Gastrocnemius medialis (tissue), 4 donors: Measurements from ENCODE around the gene SOWAHA. TPM values are rescaled to one million over a fixed set of nuclear protein-coding genes. Genes with fewer than 3 reads are reported as not detected.

Experiments used
- ATAC-seq, 2 donors: fragments of 150-250 bp; one replicate each; pipeline ENCODE4 v1.9.1; 2016
- DNase-seq, 2 donors: peaks; one replicate each; pipeline ENCODE4 v3.0.0-alpha.2; 2019
- H3K27ac ChIP-seq, 4 donors: fragments of 200-600 bp; sonication (generic); 1 replicate in 1 of 4; 2 replicates in 3 of 4; pipeline ENCODE4 v1.5.1; 2016 to 2018; ENCODE audit warnings: mild to moderate bottlenecking in 2 of 4, moderate library complexity in 1 of 4
- H3K27me3 ChIP-seq, 3 donors: fragments of 200-600 bp; sonication (generic) in 2 of 3; 1 replicate in 1 of 3; 2 replicates in 2 of 3; pipeline versions ENCODE4 v1.5.1 to v1.6.0; 2016 to 2019; ENCODE audit warnings: mild to moderate bottlenecking in 1 of 3, moderate library complexity in 1 of 3
- H3K36me3 ChIP-seq, 2 donors: fragments of 200-600 bp; sonication (generic) in 1 of 2; one replicate each; pipeline ENCODE4 v1.5.1; 2017 to 2018
- H3K4me1 ChIP-seq, 2 donors: fragments of 200-600 bp; sonication (generic) in 1 of 2; one replicate each; pipeline ENCODE4 v1.5.1; 2016 to 2017; ENCODE audit warnings: mild to moderate bottlenecking in 2 of 2
- H3K4me3 ChIP-seq, 4 donors: fragments of 200-600 bp; sonication (generic) in 3 of 4; 1 replicate in 1 of 4; 2 replicates in 3 of 4; pipeline ENCODE4 v1.5.1; 2016 to 2019; ENCODE audit warnings: mild to moderate bottlenecking in 2 of 4
- H3K9me3 ChIP-seq, 3 donors: fragments of 200-600 bp; sonication (generic) in 2 of 3; 1 replicate in 1 of 3; 2 replicates in 2 of 3; pipeline ENCODE4 v1.5.1; 2016 to 2019
- CTCF ChIP-seq, 5 experiments: fragments of 450-650 bp in 3 of 5; fragments of 200-600 bp in 2 of 5; sonication (generic) in 2 of 5; IDR thresholded peaks in 4 of 5; conservative IDR thresholded peaks in 1 of 5; 1 replicate in 4 of 5; 2 replicates in 1 of 5; pipeline ENCODE4 v1.5.1; 2016 to 2019; ENCODE audit warnings: antibody characterized with exemption in 5 of 5, mild to moderate bottlenecking in 3 of 5, moderate library complexity in 3 of 5
- POLR2A ChIP-seq, 2 donors: fragments of 450-650 bp; IDR thresholded peaks; one replicate each; pipeline ENCODE4 v1.6.1; 2017; ENCODE audit warnings: antibody characterized with exemption in 2 of 2, mild to moderate bottlenecking in 2 of 2, moderate library complexity in 2 of 2
- in situ Hi-C, 4 donors: fragments of 200-750 bp; cut with MboI; loops; one replicate each; pipeline versions ENCODE4 v1.15.0 to v1.8.0; 2017; ENCODE audit warnings: low sequenced_read_pairs in 4 of 4
- intact Hi-C: fragments of 100-400 bp; cut with DNase I; formaldehyde crosslinking; loops from one replicate; pipeline ENCODE4 v1.15.1; 2023; ENCODE audit warnings: low total_unique reads
- total RNA-seq, 4 donors: library from RNA; depleted of rRNA; stranded (reverse); fragments of >200 nt; gene quantifications; one replicate each; pipeline versions ENCODE4 v1.1.0 to v1.2.3, GENCODE V29; 2016

Gene SOWAHA
- total RNA-seq, 4 donors from 2014 or later = 0.27 TPM; not detected in 3

GRCh38 chr5:132856011-132856410 lies 42.9 kb downstream of the SOWAHA start:
- no peaks in the 10 kb centered on the region for H3K36me3 ChIP-seq
- no peaks in the 10 kb centered on the region for H3K9me3 ChIP-seq
- no peak overlapping the region for H3K4me3 ChIP-seq
- DNase-seq (no peak), ATAC-seq (no peak)
- in situ Hi-C loops = loop anchor here in 2 of 4 donors (25.0 kb wide), 1 partner anchor 469 kb away; no protein-coding TSS in a partner anchor
- TF ChIP-seq POLR2A (IDR thresholded peaks at IDR 0.05) (no peak), CTCF (IDR thresholded peaks at IDR 0.05 in 4 of 5, conservative IDR thresholded peaks at IDR 0.05 in 1 of 5) (no peak)
- no peaks in the 10 kb centered on the region for H3K27me3 ChIP-seq
- no peaks in the 10 kb centered on the region for H3K4me1 ChIP-seq
- intact Hi-C loops = no loop called here
- H3K27ac ChIP-seq = no peak overlapping the region

GRCh38 chr5:132859889-132860437 lies 46.9 kb downstream of the SOWAHA start:
- Histone ChIP-seq H3K27me3 (no peaks in the 10 kb centered on the region), H3K9me3 (no peaks in the 10 kb centered on the region), H3K36me3 (no peaks in the 10 kb centered on the region), H3K4me1 (no peaks in the 10 kb centered on the region), H3K4me3 (no peak overlapping the region), H3K27ac (no peak overlapping the region)
- TF ChIP-seq CTCF (IDR thresholded peaks at IDR 0.05 in 4 of 5, conservative IDR thresholded peaks at IDR 0.05 in 1 of 5) (no peak), POLR2A (IDR thresholded peaks at IDR 0.05) (no peak)
- in situ Hi-C loops (loop anchor here in 2 of 4 donors (25.0 kb wide), 1 partner anchor 473 kb away; no protein-coding TSS in a partner anchor), intact Hi-C loops (no loop called here)
- DNase-seq = no peak
- no peak for ATAC-seq

- peaks cover 0 to 3% of the 10 kb centered on the region in 2 donors for H3K4me1 ChIP-seq
- in situ Hi-C loops (loop anchor here in 2 of 4 donors (25.0 kb wide), 1 partner anchor 473 kb away; no protein-coding TSS in a partner anchor), intact Hi-C loops (no loop called here)
- no peak for ATAC-seq
- no peak overlapping the region for H3K4me3 ChIP-seq
- TF ChIP-seq CTCF (IDR thresholded peaks at IDR 0.05 in 4 of 5, conservative IDR thresholded peaks at IDR 0.05 in 1 of 5) = no peak
- no peak for TF ChIP-seq POLR2A (IDR thresholded peaks at IDR 0.05)
- DNase-seq = no peak
- H3K36me3 ChIP-seq = no peaks in the 10 kb centered on the region
- no peaks in the 10 kb centered on the region for H3K27me3 ChIP-seq
- H3K27ac ChIP-seq = no peak overlapping the region
- no peaks in the 10 kb centered on the region for H3K9me3 ChIP-seq
Observed at GRCh38 chr5:132860742-132861141, 47.6 kb downstream of the SOWAHA start.

- intact Hi-C loops = loop anchor here (1.0 to 5.0 kb wide), 3 partner anchors 36 to 186 kb away; partner anchors contain the start of genes AFF4, HSPA4 and SHROOM1
Observed at GRCh38 chr5:132865668-132866341, 52.7 kb downstream of the SOWAHA start.

More at GRCh38 chr5:132865668-132866341, 52.7 kb downstream of the SOWAHA start:
- Histone ChIP-seq H3K27me3 (no peaks in the 10 kb centered on the region), H3K9me3 (no peaks in the 10 kb centered on the region), H3K36me3 (peaks cover 0 to 25% of the 10 kb centered on the region in 2 donors), H3K27ac (peak overlapping the region; percentile 83 to 93 (median 88)), H3K4me1 (peaks cover 20 to 25% of the 10 kb centered on the region in 2 donors), H3K4me3 (peak overlapping the region; percentile 63 to 92 (median 85))
- TF ChIP-seq POLR2A (IDR thresholded peaks at IDR 0.05) (no peak), CTCF (IDR thresholded peaks at IDR 0.05 in 4 of 5, conservative IDR thresholded peaks at IDR 0.05 in 1 of 5) (no peak)
- DNase-seq (no peak), ATAC-seq (peak; percentile 28 to 30)
- in situ Hi-C loops = loop anchor here in 2 of 4 donors (25.0 kb wide), 1 partner anchor 479 kb away; no protein-coding TSS in a partner anchor

Other genes with a start within 250 kb of the SOWAHA start
- gene IL13, start 155.1 kb upstream of the SOWAHA start, total RNA-seq = not detected
- not detected for gene IL4, start 139.3 kb upstream of the SOWAHA start, total RNA-seq
- 1 to 10 TPM; 2.5 to 4.2 (median 3.4) TPM for gene KIF3A, start 75.8 kb upstream of the SOWAHA start, total RNA-seq
- gene CCNI2, start 65.9 kb upstream of the SOWAHA start, total RNA-seq = not detected
- gene SEPTIN8, start 36.1 kb upstream of the SOWAHA start, total RNA-seq = 1 to 10 TPM; 5.2 to 7.9 (median 6.8) TPM
- 1 to 10 TPM in 3 of 4 donors, under 1 TPM in 1; 0.61 to 6.0 (median 2.0) TPM for gene SHROOM1, start 17.3 kb downstream of the SOWAHA start, total RNA-seq
- gene GDF9, start 53.2 kb downstream of the SOWAHA start, total RNA-seq = 1 to 10 TPM in 1 of 4 donors, under 1 TPM in 2, not detected in 1; 0.13 to 2.5 (median 0.46) TPM
- gene UQCRQ, start 53.3 kb downstream of the SOWAHA start, total RNA-seq = 100 to 1,000 TPM; 273 to 566 (median 326) TPM
- 1 to 10 TPM in 2 of 4 donors, under 1 TPM in 2; 0.52 to 3.3 (median 0.88) TPM for gene LEAP2, start 60.4 kb downstream of the SOWAHA start, total RNA-seq
- gene AFF4, start 150.3 kb downstream of the SOWAHA start, total RNA-seq = 100 to 1,000 TPM in 1 of 4 donors, 10 to 100 TPM in 3; 36.7 to 153 (median 67.5) TPM
- gene ZCCHC10, start 213.2 kb downstream of the SOWAHA start, total RNA-seq = 10 to 100 TPM in 3 of 4 donors, 1 to 10 TPM in 1; 8.9 to 28.9 (median 18.5) TPM
- 10 to 100 TPM; 62.6 to 96.4 (median 74.1) TPM for gene HSPA4, start 238.7 kb downstream of the SOWAHA start, total RNA-seq